Limb (tissue), 2 donors: ENCODE results near the gene TIGD1.
"Not testable (repeated sequence)": the region's sequence is repeated elsewhere in the genome, so short reads cannot be mapped to it uniquely, and the experiment has no call there.

Experiments
- DNase-seq, 2 donors: peaks; one replicate each; pipeline ENCODE4 v3.0.0-alpha.2; 2016; ENCODE audit errors: extremely low spot score in 2 of 2

TIGD1 gene

GRCh38 chr2:232539298-232540231, 10.8 kb downstream of the TIGD1 start, which contains the start of gene CHRNG:
TSS of gene CHRNG (plus strand) at chr2:232539692. CDS start at chr2:232539748, 56 bp downstream.
- DNase-seq: peak in 1 of 2 donors; percentile 56

DNA sequence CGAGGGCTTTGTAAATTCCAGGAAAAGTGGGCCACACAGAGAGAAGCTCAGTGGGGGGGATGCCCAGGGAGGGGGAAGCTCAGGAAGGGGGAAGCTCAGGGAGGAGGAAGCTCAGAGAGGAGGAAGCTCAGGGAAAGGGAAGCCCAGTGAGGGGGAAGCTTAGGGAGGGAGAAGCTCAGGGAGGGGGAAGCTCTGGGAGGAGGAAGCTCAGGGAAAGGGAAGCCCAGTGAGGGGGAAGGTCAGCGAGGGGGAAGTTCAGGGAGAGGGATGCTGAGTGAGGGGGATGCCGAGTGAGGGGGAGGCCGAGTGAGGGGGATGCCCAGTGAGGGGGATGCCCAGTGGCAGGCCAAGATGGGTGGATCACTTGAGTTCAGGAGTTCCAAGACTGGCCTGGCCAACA, 11.7 kb downstream of the TIGD1 start:
- DNase-seq: no peak

GRCh38 chr2:232537499-232537898, 12.9 kb downstream of the TIGD1 start:
- no peak for DNase-seq

- no peak for DNase-seq
Measured at GRCh38 chr2:232537079-232537478, 13.3 kb downstream of the TIGD1 start.

GRCh38 chr2:232535761-232536530, 14.4 kb downstream of the TIGD1 start:
- DNase-seq: no peak

- DNase-seq: no peak
Measured at GRCh38 chr2:232534940-232535651, 15.3 kb downstream of the TIGD1 start.

GRCh38 chr2:232533944-232534710, 16.2 kb downstream of the TIGD1 start:
- no peak for DNase-seq

DNA sequence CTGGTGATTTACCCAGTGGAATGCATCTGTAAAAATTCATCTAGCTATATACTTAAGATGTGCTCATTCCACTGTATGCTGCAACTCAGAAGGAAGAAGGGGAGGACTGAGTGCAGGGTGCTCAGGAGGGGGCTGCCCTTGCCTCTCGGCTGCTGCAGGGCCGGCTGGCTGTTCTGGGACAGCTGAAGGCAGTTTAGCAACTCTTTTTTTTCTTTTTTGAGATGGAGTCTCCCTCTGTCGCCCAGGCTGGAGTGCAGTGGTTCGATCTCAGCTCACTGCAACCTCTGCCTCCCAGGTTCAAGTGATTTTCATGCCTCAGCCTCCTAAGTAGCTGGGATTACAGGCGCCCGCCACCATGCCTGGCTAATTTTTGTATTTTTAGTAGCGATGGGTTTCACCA, 17.5 kb downstream of the TIGD1 start:
- not testable (repeated sequence) for DNase-seq

DNA sequence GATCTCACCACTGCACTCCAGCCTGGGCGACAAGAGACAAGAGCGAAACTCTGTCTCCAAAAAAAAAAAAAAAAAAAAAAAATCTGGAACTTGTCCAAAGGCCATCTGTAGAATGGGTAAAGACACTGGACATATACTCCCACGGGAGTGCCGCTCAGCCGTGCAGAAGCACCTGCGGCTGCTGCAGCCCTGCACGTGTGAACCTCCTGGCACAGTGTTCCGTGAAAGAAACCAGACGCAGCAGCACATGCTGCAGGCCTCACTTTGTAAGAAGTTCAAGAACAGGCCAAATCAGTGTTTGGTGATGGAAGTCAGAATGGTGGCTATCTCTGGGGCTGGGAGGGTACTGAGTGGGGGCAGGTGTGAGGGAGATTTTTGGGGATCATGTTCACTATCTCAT, 17.9 kb downstream of the TIGD1 start:
- DNase-seq: no peak

GRCh38 chr2:232530626-232531260, 19.6 kb downstream of the TIGD1 start:
- DNase-seq: no peak

DNA sequence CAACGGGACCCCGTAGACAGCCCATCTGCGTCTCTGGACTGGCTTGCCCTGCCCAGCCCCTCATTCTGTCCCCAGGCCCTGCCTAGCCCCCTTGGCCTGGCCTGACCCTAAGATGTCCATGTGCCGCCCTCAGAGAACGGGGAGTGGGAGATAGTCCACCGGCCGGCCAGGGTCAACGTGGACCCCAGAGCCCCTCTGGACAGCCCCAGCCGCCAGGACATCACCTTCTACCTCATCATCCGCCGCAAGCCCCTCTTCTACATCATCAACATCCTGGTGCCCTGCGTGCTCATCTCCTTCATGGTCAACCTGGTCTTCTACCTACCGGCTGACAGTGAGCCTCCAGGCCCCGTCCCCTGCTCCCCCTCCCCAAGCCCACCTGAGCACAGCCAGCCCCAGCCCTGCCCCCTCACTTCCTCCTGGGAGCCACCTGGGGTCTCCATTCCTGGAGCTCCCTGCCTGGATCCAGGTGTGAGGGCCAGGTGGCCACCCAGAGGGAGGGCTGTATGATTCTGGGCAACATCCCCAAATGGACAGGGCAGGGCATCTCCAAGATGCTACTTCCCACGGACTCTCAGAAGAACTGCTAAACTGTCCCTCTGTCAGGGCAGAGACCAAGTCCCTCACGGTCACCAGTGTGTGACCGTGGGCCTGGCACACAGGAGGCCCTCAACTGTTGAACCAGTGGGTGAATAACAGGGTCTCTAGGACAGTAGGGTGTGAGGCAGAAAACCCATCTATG, 20.4 kb downstream of the TIGD1 start:
- DNase-seq: no peak

DNA sequence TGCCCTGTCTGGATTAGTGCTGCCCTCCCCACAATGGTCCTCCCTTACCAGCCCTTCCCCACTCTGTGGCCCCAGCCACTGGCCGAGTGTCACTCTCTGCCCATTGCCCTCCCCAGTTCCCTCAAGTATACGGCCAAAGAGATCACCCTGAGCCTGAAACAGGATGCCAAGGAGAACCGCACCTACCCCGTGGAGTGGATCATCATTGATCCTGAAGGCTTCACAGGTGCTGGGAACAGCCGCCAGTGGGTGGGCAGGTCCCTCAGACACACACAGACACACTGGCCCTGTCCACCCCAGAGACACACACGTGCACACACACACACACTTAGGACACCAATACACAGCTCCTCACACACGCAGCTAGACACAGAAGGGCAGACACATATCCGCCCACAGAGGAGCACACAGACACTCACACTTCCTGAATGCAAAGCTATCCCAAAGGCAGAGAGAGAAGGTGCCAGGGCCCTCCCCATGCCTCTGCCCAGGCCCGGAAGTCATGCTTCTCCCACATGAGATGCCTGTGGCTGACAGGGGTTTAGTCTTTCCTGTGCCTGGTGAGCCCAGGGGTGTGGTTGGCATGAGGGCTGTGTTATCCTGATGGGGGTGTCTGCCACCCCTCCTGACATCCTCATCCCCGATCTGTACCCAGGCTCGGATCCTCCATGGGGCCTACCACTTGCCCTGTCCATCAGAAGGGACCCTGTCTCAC, 21.5 kb downstream of the TIGD1 start:
- no peak for DNase-seq

DNA sequence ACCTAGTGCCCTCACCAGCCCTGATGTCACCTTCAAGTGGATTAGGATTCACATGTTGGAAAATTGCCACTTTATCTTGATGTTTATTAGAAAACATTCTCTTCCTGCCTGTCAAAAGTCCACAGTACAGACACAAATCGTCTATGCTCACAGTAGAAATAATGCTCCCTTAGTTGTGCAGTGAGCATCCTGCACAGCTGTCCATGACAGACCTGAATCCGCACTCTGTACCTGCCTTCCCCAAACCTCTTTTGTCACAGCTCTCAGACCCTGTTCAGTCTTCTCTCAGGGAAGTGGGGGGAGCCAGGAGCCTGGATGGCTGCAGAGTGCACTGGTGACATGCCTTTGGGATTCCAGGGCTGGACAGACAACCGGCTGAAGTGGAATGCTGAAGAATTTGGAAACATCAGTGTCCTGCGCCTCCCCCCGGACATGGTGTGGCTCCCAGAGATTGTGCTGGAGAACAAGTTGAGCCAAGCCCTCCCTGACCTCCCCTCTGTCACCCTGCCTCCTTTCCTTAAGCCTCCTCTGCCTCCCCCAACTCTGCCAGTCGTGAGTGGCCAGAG, 22.4 kb downstream of the TIGD1 start:
- DNase-seq: no peak

- no peak for DNase-seq
Measured at GRCh38 chr2:232526372-232526941, 23.9 kb downstream of the TIGD1 start.

GRCh38 chr2:232525791-232526371, 24.5 kb downstream of the TIGD1 start, which contains the start of gene CHRND:
TSS of gene CHRND (plus strand) at chr2:232526160. CDS start at chr2:232526216, 56 bp downstream.
- peak; percentile 76 to 81 for DNase-seq

GRCh38 chr2:232525199-232525598, 25.2 kb downstream of the TIGD1 start:
- DNase-seq: no peak

DNA sequence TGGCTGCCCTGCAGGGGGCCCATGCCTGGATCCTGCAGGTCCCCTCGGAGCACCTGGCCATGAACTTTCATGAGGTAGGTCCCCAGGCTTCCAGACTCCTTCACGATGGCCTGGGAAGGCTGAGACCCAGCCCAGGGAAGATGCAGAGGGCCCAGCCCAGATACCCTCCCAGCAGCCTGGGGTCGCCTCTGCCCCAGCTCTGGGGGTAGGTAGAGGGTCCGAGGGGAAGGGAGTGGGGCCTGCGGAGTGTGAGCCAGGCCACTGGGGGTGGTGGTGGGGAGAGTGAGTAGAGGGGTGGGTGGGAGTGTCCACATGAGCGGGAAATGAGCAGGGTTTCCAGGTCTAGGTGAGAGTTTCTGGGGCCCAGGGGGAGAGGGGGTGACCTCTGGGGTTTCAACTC, 25.6 kb downstream of the TIGD1 start:
- no peak for DNase-seq
